ENCODE measurements around the gene CTRB1.

CTRB1 gene

GRCh38 chr16:75262104-75262799 is 43.5 kb downstream of the CTRB1 start:
- TF ChIP-seq, protein P1, sequence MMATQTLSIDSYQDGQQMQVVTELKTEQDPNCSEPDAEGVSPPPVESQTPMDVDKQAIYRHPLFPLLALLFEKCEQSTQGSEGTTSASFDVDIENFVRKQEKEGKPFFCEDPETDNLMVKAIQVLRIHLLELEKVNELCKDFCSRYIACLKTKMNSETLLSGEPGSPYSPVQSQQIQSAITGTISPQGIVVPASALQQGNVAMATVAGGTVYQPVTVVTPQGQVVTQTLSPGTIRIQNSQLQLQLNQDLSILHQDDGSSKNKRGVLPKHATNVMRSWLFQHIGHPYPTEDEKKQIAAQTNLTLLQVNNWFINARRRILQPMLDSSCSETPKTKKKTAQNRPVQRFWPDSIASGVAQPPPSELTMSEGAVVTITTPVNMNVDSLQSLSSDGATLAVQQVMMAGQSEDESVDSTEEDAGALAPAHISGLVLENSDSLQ (IDR thresholded peaks at IDR 0.05) = no peak
- TF ChIP-seq SP1 (IDR thresholded peaks at IDR 0.05) = no peak
- no peak for TF ChIP-seq ZNF384 (IDR thresholded peaks at IDR 0.05)
- no peak for TF ChIP-seq LEF1 (IDR thresholded peaks at IDR 0.05; ENCODE audit: borderline replicate concordance)
- TF ChIP-seq CTBP1 (IDR thresholded peaks at IDR 0.05; ENCODE audit: borderline replicate concordance) = no peak
- no peak for TF ChIP-seq FOXM1 (IDR thresholded peaks at IDR 0.05; ENCODE audit: borderline replicate concordance)
- TF ChIP-seq FOXK2 (IDR thresholded peaks at IDR 0.05) = no peak
- TF ChIP-seq BHLHE40 (IDR thresholded peaks at IDR 0.05; ENCODE audit: borderline replicate concordance) = no peak
- no peak for TF ChIP-seq NFRKB (IDR thresholded peaks at IDR 0.05)
- no peak for TF ChIP-seq L3MBTL2 (conservative IDR thresholded peaks at IDR 0.05)
- DNase-seq (ENCODE audit: extremely low spot score) = no peak
- ChIA-PET CTCF (interaction anchor here (0.6 to 1.1 kb wide), 2 partner anchors 29 to 104 kb away, joined by 3 read pairs; no protein-coding TSS in a partner anchor), POLR2A (no interaction called here)

DNA sequence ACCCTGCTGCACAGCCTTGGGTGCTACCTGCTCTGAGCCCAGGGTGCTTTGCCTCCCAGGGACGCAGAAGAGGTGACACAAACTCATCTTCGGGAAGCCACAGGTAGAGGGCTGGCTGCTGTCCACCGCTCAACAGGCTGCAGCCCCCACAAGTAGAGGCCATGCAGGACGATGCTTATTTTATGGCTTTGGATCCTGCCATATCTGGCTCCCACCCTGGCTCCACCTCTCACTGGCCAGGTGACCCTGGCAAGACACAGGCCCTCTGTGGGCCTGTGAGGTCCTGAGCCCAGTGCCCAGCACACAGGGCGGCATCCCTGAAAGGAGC is 44.0 kb downstream of the CTRB1 start:
- CTCF ChIA-PET = interaction anchor here (1.1 kb wide), 1 partner anchor 29 kb away, joined by 3 read pairs; no protein-coding TSS in a partner anchor
- DNase-seq (ENCODE audit: extremely low spot score) = no peak
- POLR2A ChIA-PET = no interaction called here
- TF ChIP-seq LEF1 (IDR thresholded peaks at IDR 0.05; ENCODE audit: borderline replicate concordance) (no peak), FOXK2 (IDR thresholded peaks at IDR 0.05) (no peak), HDGF (IDR thresholded peaks at IDR 0.05; ENCODE audit: borderline replicate concordance) (no peak), FOXA1 (IDR thresholded peaks at IDR 0.05) (no peak), SUZ12 (IDR thresholded peaks at IDR 0.05) (no peak), L3MBTL2 (conservative IDR thresholded peaks at IDR 0.05) (no peak), ELF4 (IDR thresholded peaks at IDR 0.05) (no peak), FOXM1 (IDR thresholded peaks at IDR 0.05; ENCODE audit: borderline replicate concordance) (no peak), SP1 (IDR thresholded peaks at IDR 0.05) (no peak), CTBP1 (IDR thresholded peaks at IDR 0.05; ENCODE audit: borderline replicate concordance) (no peak), ZNF384 (IDR thresholded peaks at IDR 0.05) (no peak)
- TF ChIP-seq, protein P1 (IDR thresholded peaks at IDR 0.05) = no peak

- ChIA-PET CTCF (no interaction called here), POLR2A (no interaction called here)
- DNase-seq (ENCODE audit: extremely low spot score) = no peak
- no peak for TF ChIP-seq HDGF (IDR thresholded peaks at IDR 0.05; ENCODE audit: borderline replicate concordance)
- no peak for TF ChIP-seq BHLHE40 (IDR thresholded peaks at IDR 0.05; ENCODE audit: borderline replicate concordance)
- TF ChIP-seq SP1 (IDR thresholded peaks at IDR 0.05) = no peak
- TF ChIP-seq SUZ12 (IDR thresholded peaks at IDR 0.05) = no peak
Observed at GRCh38 chr16:75263291-75263962, 44.6 kb downstream of the CTRB1 start.

GRCh38 chr16:75263963-75264445 is 45.2 kb downstream of the CTRB1 start:
- POLR2A ChIA-PET = no interaction called here

DNA sequence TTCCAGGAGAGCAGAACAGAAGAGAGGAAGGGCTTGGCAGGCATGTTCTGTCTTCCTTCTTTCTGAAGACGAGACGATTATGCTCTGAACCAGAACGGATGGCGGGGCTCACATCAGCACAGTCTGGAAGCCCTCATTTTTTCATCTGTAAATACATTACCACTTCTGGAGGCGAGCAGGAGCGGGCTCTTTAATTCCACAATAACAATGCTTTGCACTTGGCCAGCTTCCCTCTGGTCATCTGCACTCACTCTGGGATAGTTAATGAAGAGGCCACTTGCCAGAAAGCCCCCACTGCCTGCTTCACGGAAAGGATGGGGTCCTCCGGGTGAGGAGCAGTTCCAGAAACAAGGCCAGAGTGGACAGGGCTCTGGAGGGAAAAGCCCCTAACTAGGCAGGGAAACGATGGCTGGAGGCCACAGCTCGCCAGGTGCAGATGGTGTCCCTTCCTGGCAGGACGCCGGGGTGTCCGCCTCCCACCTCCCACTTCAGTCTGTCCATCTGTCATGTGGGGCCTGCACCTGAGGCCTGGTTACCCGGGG is 45.7 kb downstream of the CTRB1 start:
- no peak for DNase-seq (ENCODE audit: extremely low spot score)
- no peak for TF ChIP-seq FOXK2 (IDR thresholded peaks at IDR 0.05)
- TF ChIP-seq ZNF384 (IDR thresholded peaks at IDR 0.05) = no peak
- TF ChIP-seq SUZ12 (IDR thresholded peaks at IDR 0.05) = no peak
- TF ChIP-seq HDGF (IDR thresholded peaks at IDR 0.05; ENCODE audit: borderline replicate concordance) = no peak
- TF ChIP-seq NFRKB (IDR thresholded peaks at IDR 0.05) = no peak
- TF ChIP-seq, protein P1 (IDR thresholded peaks at IDR 0.05) = no peak
- no peak for TF ChIP-seq ARNT (IDR thresholded peaks at IDR 0.05)
- no peak for TF ChIP-seq LEF1 (IDR thresholded peaks at IDR 0.05; ENCODE audit: borderline replicate concordance)
- TF ChIP-seq CTBP1 (IDR thresholded peaks at IDR 0.05; ENCODE audit: borderline replicate concordance) = no peak
- no peak for TF ChIP-seq TARDBP (IDR thresholded peaks at IDR 0.05)
- TF ChIP-seq SP1 (IDR thresholded peaks at IDR 0.05) = no peak
- TF ChIP-seq FOXM1 (IDR thresholded peaks at IDR 0.05; ENCODE audit: borderline replicate concordance) = no peak
- no peak for TF ChIP-seq BHLHE40 (IDR thresholded peaks at IDR 0.05; ENCODE audit: borderline replicate concordance)
- no peak for TF ChIP-seq FOXA1 (IDR thresholded peaks at IDR 0.05)
- POLR2A ChIA-PET = no interaction called here
- CTCF ChIA-PET = no interaction called here

More at GRCh38 chr16:75263963-75264445, 45.2 kb downstream of the CTRB1 start:
- CTCF ChIA-PET = no interaction called here
- TF ChIP-seq FOXK2 (IDR thresholded peaks at IDR 0.05) (no peak), TARDBP (IDR thresholded peaks at IDR 0.05) (no peak), CTBP1 (IDR thresholded peaks at IDR 0.05; ENCODE audit: borderline replicate concordance) (no peak)
- DNase-seq (ENCODE audit: extremely low spot score) = no peak

Measured in HEK293T (cell line).